Ecto neural progenitor cell (in vitro differentiated cells): ENCODE data around the gene KRTAP9-1.
"Not testable (repeated sequence)": the region's sequence is repeated elsewhere in the genome, so short reads cannot be mapped to it uniquely, and the experiment has no call there.

ENCODE experiments used
- DNase-seq: peaks from one replicate; pipeline ENCODE4 v3.0.0-alpha.2; 2018; ENCODE audit warnings: low spot score

KRTAP9-1 gene

DNA sequence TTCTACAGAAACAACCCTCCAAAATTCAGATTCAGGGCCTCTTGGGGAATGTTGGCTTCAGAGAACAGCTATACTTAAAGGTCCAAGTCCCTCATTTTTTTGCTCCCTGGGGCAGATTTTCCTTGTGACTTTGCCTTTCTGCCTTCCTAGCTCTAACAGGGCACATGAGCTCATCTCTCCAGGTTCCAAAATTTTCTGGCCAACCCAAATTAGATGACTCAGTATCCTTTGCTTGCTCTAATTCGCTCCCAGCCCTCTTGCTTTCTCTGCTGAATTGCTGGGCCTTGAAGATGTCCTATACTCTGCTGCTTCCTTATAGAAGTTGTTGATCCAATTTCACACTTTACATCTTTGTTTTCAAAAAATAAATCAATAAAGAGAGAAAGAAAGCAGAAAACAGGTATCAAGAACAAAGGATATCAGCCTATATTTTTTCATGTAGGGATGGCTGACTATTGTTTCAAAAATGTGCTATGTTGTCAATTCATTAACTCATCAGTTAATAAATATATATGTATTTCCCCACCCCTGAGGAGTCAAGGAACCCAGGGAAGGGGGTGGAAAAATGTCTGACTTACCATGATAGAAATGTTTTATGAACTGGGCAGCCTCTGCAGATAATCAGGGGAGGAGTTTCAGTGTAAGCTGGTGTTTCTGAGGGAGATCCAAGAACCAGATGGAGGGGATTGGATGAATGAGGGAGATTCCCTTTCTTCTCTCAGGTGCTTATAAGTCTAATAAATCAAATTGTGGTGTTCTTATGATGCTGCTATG is 10.7 kb upstream of the KRTAP9-1 start:
- no peak for DNase-seq

- DNase-seq, result no peak
Measured at GRCh38 chr17:41184480-41184961, 5.2 kb upstream of the KRTAP9-1 start, which contains the start of gene KRTAP4-1. KRTAP4-1 (minus strand) TSS chr17:41184911; CDS start chr17:41184854, 57 bp downstream.

- DNase-seq, result no peak
Measured at GRCh38 chr17:41185001-41185400, 4.7 kb upstream of the KRTAP9-1 start.

DNA sequence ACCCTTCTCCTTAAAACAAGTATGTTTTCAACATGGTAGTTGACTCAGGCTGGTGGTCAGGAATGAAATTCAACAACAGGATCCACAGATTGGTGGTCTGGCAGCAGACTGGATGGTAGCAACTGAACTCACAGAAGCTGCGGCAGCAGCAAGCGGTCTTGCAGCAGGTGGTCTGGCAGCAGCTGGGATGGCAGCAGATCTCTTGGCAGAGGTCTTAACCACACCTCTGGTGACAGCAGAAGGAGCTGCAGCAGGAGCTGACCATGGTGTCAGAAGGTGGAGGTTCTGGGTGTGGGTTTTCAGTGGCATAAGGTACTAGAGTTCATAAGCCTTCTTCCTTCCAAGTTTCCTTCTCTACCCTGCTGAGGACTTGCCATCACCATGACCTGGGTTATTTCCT is 2.8 kb upstream of the KRTAP9-1 start:
- no peak for DNase-seq

- DNase-seq, result no peak
Measured at GRCh38 chr17:41190328-41190727, 641 bp downstream of the KRTAP9-1 start.

- DNase-seq, result no peak
Measured at GRCh38 chr17:41196068-41196467, 6.4 kb downstream of the KRTAP9-1 start.

- no peak for DNase-seq
Measured at GRCh38 chr17:41199421-41200078, 9.9 kb downstream of the KRTAP9-1 start.

DNA sequence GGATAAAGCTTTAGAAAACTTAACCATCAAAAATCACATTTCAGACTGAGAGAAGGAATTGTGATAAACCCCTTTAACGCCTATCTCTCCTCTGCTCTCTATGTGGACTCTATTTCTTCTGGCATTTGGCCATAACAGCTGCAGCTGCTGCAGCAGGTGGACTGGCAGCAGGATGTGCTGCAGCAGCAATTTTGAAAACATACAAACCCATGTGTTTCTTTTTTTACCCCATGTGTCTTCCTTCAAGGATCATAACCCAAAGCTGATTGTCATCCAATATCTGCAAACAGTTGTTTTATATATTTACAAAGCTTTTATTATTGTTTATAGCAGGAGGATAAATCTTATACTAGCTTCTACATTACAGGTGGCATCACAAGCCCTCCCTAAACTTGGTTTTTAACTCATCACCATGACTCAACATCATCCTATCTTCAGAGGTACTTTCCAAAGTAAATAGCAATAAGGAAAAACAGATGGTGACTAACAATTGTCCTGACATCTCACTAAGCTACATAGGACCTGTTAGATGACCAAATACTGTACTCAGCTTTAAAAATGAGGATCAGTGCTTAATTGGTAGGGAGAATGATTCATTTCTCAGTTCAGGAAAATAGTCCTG is 22.3 kb downstream of the KRTAP9-1 start:
- no peak for DNase-seq

DNA sequence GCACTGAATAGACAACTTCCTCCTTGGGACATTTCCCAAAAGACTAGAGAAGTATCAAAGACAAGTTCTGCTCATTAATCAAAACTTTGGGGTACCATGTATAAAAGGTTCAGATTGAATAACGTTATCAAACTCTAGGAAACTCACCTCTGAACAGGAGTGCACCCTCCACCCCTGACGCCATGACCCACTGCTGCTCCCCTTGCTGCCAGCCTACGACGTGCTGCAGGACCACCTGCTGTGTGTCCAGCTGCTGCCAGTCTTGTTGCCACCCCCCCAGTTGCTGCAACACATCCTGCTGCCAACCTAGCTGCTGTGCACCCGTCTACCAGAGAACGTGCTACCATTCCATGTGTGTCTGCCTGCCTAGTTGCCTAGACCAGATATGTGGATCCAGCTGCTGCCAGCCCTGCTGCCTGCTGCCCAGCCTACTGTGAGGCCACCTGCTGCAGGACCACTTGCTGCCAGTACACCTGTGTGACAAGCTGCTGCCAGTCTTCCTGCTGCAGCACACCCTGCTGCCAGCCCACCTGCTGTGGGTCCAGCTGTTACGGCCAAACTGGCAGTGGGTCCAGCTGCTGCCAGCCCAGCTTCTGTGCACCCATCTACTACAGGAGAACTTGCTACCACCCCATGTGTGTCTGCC is 23.0 kb downstream of the KRTAP9-1 start:
- no peak for DNase-seq

DNA sequence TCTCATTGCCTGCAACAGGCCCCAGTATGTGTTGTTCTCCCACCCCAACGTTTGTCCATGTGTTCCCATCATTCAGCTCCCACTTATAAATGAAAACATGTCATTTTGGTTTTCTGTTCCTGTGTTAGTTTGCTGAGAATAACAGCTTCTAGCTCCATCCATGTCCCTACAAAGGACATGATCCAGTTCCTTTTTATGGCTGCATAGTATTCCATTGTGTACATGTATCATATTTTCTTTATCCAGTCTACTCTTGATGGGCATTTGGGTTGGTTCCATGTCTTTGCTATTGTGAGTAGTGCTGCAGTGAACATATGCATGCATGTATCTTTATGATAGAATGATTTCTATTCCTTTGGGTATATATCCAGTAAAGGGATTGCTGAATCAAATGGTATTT is 26.0 kb downstream of the KRTAP9-1 start:
- no peak for DNase-seq

- no peak for DNase-seq
Measured at GRCh38 chr17:41223821-41224220, 34.1 kb downstream of the KRTAP9-1 start.

DNA sequence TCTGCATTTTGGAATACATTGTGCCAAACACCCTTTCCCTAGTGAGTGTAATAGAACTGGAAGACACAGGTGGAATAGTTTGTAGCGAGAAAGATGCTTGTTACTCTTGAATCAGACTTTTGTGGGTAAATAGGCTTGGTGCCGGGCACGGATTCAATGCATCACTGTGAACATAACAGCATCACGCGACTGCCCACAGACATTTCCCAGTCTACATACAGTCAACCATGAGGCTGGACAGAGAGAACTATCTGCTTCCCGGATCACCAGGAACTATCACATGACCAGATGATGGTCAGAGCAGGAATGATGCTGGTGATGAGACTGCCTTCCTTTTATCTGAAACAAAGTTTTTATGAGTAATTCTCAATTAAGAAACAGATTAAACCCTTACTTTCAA is 36.4 kb downstream of the KRTAP9-1 start:
- no peak for DNase-seq

DNA sequence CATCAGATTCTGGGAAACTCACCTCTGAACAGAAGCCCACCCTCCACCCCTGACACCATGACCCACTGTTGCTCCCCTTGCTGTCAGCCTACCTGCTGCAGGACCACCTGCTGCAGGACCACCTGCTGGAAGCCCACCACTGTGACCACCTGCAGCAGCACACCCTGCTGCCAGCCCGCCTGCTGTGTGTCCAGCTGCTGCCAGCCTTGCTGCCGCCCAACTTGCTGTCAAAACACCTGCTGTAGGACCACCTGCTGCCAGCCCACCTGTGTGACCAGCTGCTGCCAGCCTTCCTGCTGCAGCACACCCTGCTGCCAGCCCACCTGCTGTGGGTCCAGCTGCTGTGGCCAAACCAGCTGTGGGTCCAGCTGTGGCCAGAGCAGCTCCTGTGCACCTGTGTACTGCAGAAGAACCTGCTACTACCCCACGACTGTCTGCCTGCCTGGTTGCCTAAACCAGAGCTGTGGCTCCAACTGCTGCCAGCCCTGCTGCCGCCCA is 37.0 kb downstream of the KRTAP9-1 start, which contains the start of gene KRTAP9-2:
TSS of gene KRTAP9-2 (plus strand) at position 51 of the 498 bp plus-strand sequence. CDS start at position 58, 7 bp downstream.
- not testable (repeated sequence) for DNase-seq

DNA sequence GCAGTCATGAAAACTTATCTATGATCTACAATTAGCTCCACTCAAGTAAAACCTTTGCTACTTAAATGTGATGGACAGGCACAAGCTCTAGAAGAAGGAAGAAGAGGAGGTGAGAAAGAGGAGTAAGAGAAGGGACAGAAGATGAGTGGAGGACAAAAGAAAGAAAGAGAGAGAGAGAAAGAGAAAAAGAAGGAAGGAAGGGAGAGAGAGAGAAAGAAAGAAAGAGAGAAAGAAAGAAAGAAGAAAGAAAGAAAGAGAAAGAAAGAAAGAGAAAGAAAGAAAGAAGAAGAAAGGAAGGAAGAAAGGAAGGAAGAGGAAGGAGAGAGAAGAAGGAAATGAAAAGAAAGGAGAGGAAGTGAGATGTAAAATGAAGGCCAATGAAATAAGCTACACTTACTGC is 40.4 kb downstream of the KRTAP9-1 start:
- DNase-seq, result no peak

DNA sequence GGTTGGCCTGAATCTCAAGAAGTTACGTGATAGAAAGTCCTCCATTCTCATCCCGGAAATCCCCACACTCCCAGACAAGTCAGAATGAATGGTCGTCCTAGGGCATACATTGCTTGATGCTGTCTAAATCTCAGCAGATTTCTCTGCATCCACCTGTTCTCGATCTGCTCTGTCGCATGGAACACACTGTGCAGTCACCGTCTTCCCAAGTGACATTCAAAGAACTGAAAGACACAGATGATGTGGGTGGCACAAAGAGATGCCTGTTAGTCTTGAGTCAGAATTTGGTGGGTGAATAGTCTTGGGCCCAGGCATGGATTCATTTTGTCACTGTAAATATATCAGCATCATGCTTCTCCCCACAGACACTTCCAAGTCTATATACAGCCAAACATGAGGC is 42.0 kb downstream of the KRTAP9-1 start:
- DNase-seq, result no peak

DNA sequence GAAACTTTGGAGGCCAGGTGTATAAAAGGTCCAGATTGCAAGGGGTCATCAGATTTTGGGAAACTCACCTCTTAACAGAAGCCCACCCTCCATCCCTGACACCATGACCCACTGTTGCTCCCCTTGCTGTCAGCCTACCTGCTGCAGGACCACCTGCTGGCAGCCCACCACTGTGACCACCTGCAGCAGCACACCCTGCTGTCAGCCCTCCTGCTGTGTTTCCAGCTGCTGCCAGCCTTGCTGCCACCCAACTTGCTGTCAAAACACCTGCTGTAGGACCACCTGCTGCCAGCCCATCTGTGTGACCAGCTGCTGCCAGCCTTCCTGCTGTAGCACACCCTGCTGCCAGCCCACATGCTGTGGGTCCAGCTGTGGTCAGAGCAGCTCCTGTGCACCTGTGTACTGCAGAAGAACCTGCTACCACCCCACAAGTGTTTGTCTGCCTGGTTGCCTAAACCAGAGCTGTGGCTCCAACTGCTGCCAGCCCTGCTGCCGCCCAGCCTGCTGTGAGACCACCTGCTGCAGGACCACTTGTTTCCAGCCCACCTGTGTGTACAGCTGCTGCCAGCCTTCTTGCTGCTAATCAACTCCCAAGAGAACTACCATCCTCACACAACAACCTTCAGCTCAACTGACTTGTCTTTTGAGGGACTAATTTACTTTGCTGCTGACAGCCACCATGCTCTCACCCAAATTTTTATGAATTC is 42.9 kb downstream of the KRTAP9-1 start, which contains the start of gene KRTAP9-3:
TSS of gene KRTAP9-3 (plus strand) at position 51 of the 707 bp plus-strand sequence. CDS start at position 104, 53 bp downstream.
- not testable (repeated sequence) for DNase-seq

- not testable (repeated sequence) for DNase-seq
Measured at GRCh38 chr17:41237116-41237515, 47.4 kb downstream of the KRTAP9-1 start.

DNA sequence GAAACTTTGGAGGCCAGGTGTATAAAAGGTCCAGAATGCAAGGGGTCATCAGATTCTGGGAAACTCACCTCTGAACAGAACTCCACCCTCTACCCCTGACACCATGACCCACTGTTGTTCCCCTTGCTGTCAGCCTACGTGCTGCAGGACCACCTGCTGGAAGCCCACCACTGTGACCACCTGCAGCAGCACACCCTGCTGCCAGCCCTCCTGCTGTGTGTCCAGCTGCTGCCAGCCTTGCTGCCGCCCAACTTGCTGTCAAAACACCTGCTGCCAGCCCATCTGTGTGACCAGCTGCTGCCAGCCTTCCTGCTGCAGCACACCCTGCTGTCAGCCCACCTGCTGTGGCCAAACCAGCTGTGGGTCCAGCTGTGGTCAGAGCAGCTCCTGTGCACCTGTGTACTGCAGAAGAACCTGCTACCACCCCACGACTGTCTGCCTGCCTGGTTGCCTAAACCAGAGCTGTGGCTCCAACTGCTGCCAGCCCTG is 48.3 kb downstream of the KRTAP9-1 start, which contains the start of gene KRTAP9-8:
TSS of gene KRTAP9-8 (plus strand) at position 51 of the 489 bp plus-strand sequence. CDS start at position 104, 53 bp downstream.
- DNase-seq, result not testable (repeated sequence)
